Gastrocnemius medialis (tissue), 4 donors: ENCODE measurements around the gene TTBK1. TPM values are rescaled to one million over a fixed set of nuclear protein-coding genes. Genes with fewer than 3 reads are reported as not detected.

ENCODE experiments used
- ATAC-seq, 2 donors: fragments of 150-250 bp; one replicate each; pipeline ENCODE4 v1.9.1; 2016
- DNase-seq, 2 donors: peaks; one replicate each; pipeline ENCODE4 v3.0.0-alpha.2; 2019
- H3K27ac ChIP-seq, 4 donors: fragments of 200-600 bp; sonication (generic); 1 replicate in 1 of 4; 2 replicates in 3 of 4; pipeline ENCODE4 v1.5.1; 2016 to 2018; ENCODE audit warnings: mild to moderate bottlenecking in 2 of 4, moderate library complexity in 1 of 4
- H3K27me3 ChIP-seq, 3 donors: fragments of 200-600 bp; sonication (generic) in 2 of 3; 1 replicate in 1 of 3; 2 replicates in 2 of 3; pipeline versions ENCODE4 v1.5.1 to v1.6.0; 2016 to 2019; ENCODE audit warnings: mild to moderate bottlenecking in 1 of 3, moderate library complexity in 1 of 3
- H3K36me3 ChIP-seq, 2 donors: fragments of 200-600 bp; sonication (generic) in 1 of 2; one replicate each; pipeline ENCODE4 v1.5.1; 2017 to 2018
- H3K4me1 ChIP-seq, 2 donors: fragments of 200-600 bp; sonication (generic) in 1 of 2; one replicate each; pipeline ENCODE4 v1.5.1; 2016 to 2017; ENCODE audit warnings: mild to moderate bottlenecking in 2 of 2
- H3K4me3 ChIP-seq, 4 donors: fragments of 200-600 bp; sonication (generic) in 3 of 4; 1 replicate in 1 of 4; 2 replicates in 3 of 4; pipeline ENCODE4 v1.5.1; 2016 to 2019; ENCODE audit warnings: mild to moderate bottlenecking in 2 of 4
- H3K9me3 ChIP-seq, 3 donors: fragments of 200-600 bp; sonication (generic) in 2 of 3; 1 replicate in 1 of 3; 2 replicates in 2 of 3; pipeline ENCODE4 v1.5.1; 2016 to 2019
- POLR2A ChIP-seq, 2 donors: fragments of 450-650 bp; IDR thresholded peaks; one replicate each; pipeline ENCODE4 v1.6.1; 2017; ENCODE audit warnings: antibody characterized with exemption in 2 of 2, mild to moderate bottlenecking in 2 of 2, moderate library complexity in 2 of 2
- in situ Hi-C, 4 donors: fragments of 200-750 bp; cut with MboI; loops; one replicate each; pipeline versions ENCODE4 v1.15.0 to v1.8.0; 2017; ENCODE audit warnings: low sequenced_read_pairs in 4 of 4
- intact Hi-C: fragments of 100-400 bp; cut with DNase I; formaldehyde crosslinking; loops from one replicate; pipeline ENCODE4 v1.15.1; 2023; ENCODE audit warnings: low total_unique reads
- total RNA-seq, 4 donors: library from RNA; depleted of rRNA; stranded (reverse); fragments of >200 nt; gene quantifications; one replicate each; pipeline versions ENCODE4 v1.1.0 to v1.2.3, GENCODE V29; 2016
- TF ChIP-seq, protein P1 (sequence below), 5 experiments: fragments of 450-650 bp in 3 of 5; fragments of 200-600 bp in 2 of 5; sonication (generic) in 2 of 5; IDR thresholded peaks in 4 of 5; conservative IDR thresholded peaks in 1 of 5; 1 replicate in 4 of 5; 2 replicates in 1 of 5; pipeline ENCODE4 v1.5.1; 2016 to 2019; ENCODE audit warnings: antibody characterized with exemption in 5 of 5, mild to moderate bottlenecking in 3 of 5, moderate library complexity in 3 of 5

The TTBK1 gene
- total RNA-seq, 4 donors from 2014 or later = 0.04 TPM; not detected in 3

DNA sequence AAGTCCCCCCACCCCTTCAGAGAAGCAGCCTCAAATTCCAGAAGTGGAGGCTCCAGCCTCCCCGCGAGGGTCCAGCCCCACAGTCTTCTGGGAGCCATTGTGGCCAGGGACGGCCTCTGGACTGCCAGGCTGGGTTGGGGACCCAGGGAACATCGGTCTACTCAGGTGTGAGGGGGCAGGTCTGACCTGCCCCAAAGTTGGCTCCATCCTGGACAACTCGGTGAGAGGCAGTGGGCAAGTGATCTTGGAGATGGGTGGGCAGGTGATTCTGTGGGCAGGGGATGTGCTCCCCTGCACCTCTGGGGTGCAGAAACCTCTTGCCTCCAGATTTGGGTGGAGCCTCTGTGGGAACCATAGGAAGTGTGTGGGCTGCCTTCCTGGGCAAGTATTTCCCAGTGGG lies 42.6 kb downstream of the TTBK1 start:
- H3K27ac ChIP-seq = no peak overlapping the region
- intact Hi-C loops = no loop called here
- no peaks in the 10 kb centered on the region for H3K4me1 ChIP-seq
- no peaks in the 10 kb centered on the region for H3K9me3 ChIP-seq
- peaks cover 0 to 13% (median 5%) of the 10 kb centered on the region in 3 donors for H3K27me3 ChIP-seq
- ATAC-seq (no peak), DNase-seq (no peak)
- TF ChIP-seq, protein P1, sequence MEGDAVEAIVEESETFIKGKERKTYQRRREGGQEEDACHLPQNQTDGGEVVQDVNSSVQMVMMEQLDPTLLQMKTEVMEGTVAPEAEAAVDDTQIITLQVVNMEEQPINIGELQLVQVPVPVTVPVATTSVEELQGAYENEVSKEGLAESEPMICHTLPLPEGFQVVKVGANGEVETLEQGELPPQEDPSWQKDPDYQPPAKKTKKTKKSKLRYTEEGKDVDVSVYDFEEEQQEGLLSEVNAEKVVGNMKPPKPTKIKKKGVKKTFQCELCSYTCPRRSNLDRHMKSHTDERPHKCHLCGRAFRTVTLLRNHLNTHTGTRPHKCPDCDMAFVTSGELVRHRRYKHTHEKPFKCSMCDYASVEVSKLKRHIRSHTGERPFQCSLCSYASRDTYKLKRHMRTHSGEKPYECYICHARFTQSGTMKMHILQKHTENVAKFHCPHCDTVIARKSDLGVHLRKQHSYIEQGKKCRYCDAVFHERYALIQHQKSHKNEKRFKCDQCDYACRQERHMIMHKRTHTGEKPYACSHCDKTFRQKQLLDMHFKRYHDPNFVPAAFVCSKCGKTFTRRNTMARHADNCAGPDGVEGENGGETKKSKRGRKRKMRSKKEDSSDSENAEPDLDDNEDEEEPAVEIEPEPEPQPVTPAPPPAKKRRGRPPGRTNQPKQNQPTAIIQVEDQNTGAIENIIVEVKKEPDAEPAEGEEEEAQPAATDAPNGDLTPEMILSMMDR (IDR thresholded peaks at IDR 0.05 in 4 of 5, conservative IDR thresholded peaks at IDR 0.05 in 1 of 5) = no peak
- TF ChIP-seq POLR2A (IDR thresholded peaks at IDR 0.05) = no peak
- H3K4me3 ChIP-seq = no peak overlapping the region
- no peaks in the 10 kb centered on the region for H3K36me3 ChIP-seq
- in situ Hi-C loops = no loop called here

DNA sequence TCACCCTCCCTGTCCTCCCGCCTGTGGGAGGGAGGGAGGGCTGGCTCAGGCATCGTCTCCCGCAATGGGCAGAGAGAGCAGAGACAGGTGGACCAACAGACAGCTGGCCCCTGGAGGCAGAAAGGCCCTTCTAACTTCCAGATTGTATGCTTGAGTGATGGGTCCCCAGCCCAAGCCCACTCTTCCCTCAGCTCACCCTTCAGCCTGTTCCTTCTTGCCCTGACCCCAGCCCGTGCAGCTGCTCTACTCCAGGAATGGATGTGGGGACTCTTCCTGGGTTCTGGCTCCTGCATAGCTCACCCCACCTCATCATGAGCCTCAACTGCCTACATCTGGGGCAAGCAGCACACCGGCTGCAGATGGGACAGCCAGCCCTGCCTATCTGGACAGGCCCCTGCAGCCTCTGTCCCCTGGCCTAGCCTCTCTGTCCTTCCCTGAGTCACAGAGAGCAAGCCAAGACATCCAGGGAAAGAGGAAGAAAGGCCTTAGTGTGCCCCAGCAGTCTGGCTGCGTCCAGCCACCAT lies 43.2 kb downstream of the TTBK1 start:
- in situ Hi-C loops = no loop called here
- TF ChIP-seq POLR2A (IDR thresholded peaks at IDR 0.05) = no peak
- TF ChIP-seq, protein P1 (IDR thresholded peaks at IDR 0.05 in 4 of 5, conservative IDR thresholded peaks at IDR 0.05 in 1 of 5) = no peak
- DNase-seq = no peak
- Histone ChIP-seq H3K36me3 (no peaks in the 10 kb centered on the region), H3K27ac (no peak overlapping the region), H3K27me3 (peaks cover 0 to 13% (median 5%) of the 10 kb centered on the region in 3 donors), H3K4me1 (no peaks in the 10 kb centered on the region), H3K4me3 (no peak overlapping the region), H3K9me3 (no peaks in the 10 kb centered on the region)
- intact Hi-C loops = no loop called here
- ATAC-seq = no peak

DNA sequence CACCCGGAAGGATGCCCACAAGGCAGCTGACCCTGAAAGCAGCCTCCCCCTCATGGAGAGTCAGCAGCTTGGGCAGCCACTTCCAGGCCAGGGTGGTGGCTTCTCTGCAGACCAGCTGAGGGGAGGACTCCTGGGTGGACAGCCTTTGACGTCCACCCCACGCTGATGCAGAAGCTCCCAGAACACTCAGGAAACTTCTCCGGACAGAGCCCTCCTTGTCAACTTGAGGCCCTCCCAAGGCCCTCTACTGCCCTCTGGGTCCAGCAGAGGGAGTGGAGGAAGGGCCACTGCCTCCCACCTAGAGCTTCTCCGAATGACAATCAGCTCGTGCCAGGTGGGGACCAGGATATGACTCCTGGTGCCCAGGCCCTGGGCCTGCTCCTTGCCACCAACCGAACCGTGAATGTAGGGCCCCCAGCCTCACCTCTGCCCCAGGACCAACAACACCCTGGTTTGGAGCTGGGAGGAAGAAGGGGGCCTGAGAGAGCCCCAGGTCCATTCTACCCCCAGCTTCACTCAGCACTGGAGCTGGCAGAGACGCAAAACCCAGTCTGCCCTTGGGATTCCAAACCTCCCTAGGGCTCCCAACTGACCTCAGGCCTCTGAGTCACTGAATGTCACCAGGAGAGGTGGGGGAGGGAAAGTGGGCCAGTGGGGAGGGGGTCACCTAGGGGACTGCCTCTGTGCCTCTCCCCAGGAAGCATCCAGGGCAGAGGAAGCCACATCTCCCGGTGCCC lies 43.9 kb downstream of the TTBK1 start:
- ATAC-seq = no peak

DNA sequence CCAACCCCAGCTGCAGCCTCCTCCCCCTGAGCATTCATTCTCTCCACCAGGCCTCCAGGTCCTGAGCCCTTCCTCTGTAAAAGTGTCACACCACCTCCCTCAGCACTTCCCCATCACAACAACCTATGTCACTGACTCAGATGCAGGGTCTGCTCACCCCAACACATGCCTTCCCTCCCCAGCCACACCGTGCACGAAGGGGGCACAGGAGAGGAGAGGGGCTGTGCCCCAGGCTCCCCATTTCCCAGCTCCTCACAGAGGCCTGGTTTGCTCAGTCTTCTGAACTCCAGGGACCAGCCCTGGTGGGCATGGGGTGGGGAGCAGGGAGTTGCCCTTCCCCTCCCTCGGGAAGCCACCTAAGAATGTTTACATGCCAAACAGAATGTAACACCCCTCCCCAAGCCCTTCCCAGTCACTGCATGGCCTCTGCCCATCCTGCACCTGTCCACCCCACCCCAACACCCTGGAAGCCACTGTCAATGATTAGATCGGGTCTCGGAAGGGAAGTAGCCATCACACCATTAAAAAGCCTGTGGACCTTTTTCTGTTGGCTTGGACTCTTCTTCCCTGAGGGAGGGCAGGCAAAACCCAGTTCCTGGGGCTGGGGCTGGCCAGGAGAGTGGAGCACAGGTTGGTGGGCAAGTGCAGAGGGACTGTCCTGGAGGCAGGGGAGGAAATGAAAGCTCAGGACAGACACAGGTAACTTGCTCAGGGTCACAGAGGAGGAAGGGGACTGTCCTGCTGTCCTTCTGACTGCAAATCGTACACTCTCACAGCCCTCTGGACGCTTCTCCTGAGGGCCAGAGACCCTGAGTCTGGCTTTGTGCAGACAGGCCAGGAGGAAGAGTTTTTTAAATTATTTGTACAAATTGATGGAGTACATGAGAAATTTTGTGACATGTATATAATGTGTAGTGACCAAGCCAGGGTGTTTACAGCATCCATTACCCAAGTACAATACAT lies 44.7 kb downstream of the TTBK1 start:
- ATAC-seq = no peak
- H3K4me3 ChIP-seq = no peak overlapping the region
- no peak overlapping the region for H3K27ac ChIP-seq
- no peak for TF ChIP-seq POLR2A (IDR thresholded peaks at IDR 0.05)
- TF ChIP-seq, protein P1 (IDR thresholded peaks at IDR 0.05 in 4 of 5, conservative IDR thresholded peaks at IDR 0.05 in 1 of 5) = no peak
- no peaks in the 10 kb centered on the region for H3K36me3 ChIP-seq
- in situ Hi-C loops (no loop called here), intact Hi-C loops (no loop called here)
- H3K4me1 ChIP-seq = no peaks in the 10 kb centered on the region
- peaks cover 0 to 10% (median 5%) of the 10 kb centered on the region in 3 donors for H3K27me3 ChIP-seq
- no peaks in the 10 kb centered on the region for H3K9me3 ChIP-seq
- DNase-seq = no peak

More for the DNA sequence above, 43.9 kb downstream of the TTBK1 start:
- TF ChIP-seq, protein P1 (IDR thresholded peaks at IDR 0.05 in 4 of 5, conservative IDR thresholded peaks at IDR 0.05 in 1 of 5) = no peak
- no peak for TF ChIP-seq POLR2A (IDR thresholded peaks at IDR 0.05)
- intact Hi-C loops = no loop called here
- DNase-seq = no peak
- Histone ChIP-seq H3K27me3 (peaks cover 0 to 13% (median 5%) of the 10 kb centered on the region in 3 donors), H3K27ac (no peak overlapping the region), H3K4me1 (no peaks in the 10 kb centered on the region), H3K4me3 (no peak overlapping the region), H3K36me3 (no peaks in the 10 kb centered on the region), H3K9me3 (no peaks in the 10 kb centered on the region)
- in situ Hi-C loops = no loop called here
